A673 (cell line): ENCODE results near the gene PAQR9.

Experiments
- EZH2 ChIP-seq: fragments of 200-600 bp; sonication (generic); IDR thresholded peaks from 2 replicates; pipeline ENCODE4 v1.6.1; 2017; ENCODE audit warnings: borderline replicate concordance, low read depth, mild to moderate bottlenecking, mixed read lengths, antibody characterized with exemption, low read length; ENCODE audit not compliant: poor library complexity, severe bottlenecking
- TF ChIP-seq, protein P1 (sequence below): fragments of 300-800, 200-600 bp; sonication (generic); conservative IDR thresholded peaks from 2 replicates; pipeline ENCODE4 v1.5.1; 2017; ENCODE audit warnings: low read depth, mild to moderate bottlenecking, antibody characterized with exemption, low read length, moderate library complexity, mixed read lengths

DNA sequence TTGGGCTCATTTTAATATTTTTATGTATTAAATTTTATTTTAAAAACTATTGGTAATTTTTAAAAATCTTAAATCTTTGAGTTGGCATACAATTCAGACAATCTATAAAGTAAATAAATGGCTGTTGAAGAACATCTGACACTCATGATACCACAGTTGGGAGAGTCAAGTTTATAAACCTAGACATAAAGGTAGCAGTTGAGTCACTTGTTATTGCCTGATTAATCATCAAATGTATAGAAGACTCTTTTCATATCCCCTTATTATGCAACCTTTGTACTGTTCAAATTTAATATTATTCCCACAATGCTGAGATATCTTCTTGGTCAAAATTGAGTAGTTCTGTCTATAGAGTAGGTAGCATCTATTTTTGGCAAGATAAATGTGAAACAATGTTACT, 19.6 kb downstream of the PAQR9 start:
- TF ChIP-seq, protein P1, sequence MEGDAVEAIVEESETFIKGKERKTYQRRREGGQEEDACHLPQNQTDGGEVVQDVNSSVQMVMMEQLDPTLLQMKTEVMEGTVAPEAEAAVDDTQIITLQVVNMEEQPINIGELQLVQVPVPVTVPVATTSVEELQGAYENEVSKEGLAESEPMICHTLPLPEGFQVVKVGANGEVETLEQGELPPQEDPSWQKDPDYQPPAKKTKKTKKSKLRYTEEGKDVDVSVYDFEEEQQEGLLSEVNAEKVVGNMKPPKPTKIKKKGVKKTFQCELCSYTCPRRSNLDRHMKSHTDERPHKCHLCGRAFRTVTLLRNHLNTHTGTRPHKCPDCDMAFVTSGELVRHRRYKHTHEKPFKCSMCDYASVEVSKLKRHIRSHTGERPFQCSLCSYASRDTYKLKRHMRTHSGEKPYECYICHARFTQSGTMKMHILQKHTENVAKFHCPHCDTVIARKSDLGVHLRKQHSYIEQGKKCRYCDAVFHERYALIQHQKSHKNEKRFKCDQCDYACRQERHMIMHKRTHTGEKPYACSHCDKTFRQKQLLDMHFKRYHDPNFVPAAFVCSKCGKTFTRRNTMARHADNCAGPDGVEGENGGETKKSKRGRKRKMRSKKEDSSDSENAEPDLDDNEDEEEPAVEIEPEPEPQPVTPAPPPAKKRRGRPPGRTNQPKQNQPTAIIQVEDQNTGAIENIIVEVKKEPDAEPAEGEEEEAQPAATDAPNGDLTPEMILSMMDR: no peak
- TF ChIP-seq EZH2: no peak
